ENCODE results near the gene SPOCK3. TPM values are rescaled to one million over a fixed set of nuclear protein-coding genes. Genes with fewer than 3 reads are reported as not detected.

Gene SPOCK3
- total and polyA plus RNA-seq, 2 donors from 2014 or later, result 0.25 to 0.84 TPM

- Histone ChIP-seq H3K9ac (ENCODE audit: low read length in 3 of 3) (no peak overlapping the region), H3K36me3 (ENCODE audit: control insufficient read depth in 2 of 3, insufficient read depth in 3 of 3, low read length in 3 of 3) (no peaks in the 10 kb centered on the region), H3K4me1 (ENCODE audit: control insufficient read depth in 2 of 3, insufficient read depth in 2 of 3, low read depth in 1 of 3, low read length in 3 of 3) (no peaks in the 10 kb centered on the region), H3K27me3 (ENCODE audit: control insufficient read depth, insufficient read depth, low read length) (no peaks in the 10 kb centered on the region), H3K4me3 (ENCODE audit: low read length in 3 of 3) (no peak overlapping the region), H3K27ac (ENCODE audit: low read depth in 2 of 2, low read length in 2 of 2) (no peak overlapping the region), H3K9me3 (ENCODE audit: control insufficient read depth in 2 of 3, insufficient read depth in 1 of 3, low read length in 3 of 3) (no peaks in the 10 kb centered on the region)
- DNase-seq (no peak), FAIRE-seq (no peak)
- intact Hi-C loops (cut with DNase I), result no loop called here
- no peak for TF ChIP-seq CTCF (IDR thresholded peaks at IDR 0.05; ENCODE audit: borderline replicate concordance, extremely low read depth, insufficient read depth)
Observed at GRCh38 chr4:166734797-166735196, 499.5 kb downstream of the SPOCK3 start.

DNA sequence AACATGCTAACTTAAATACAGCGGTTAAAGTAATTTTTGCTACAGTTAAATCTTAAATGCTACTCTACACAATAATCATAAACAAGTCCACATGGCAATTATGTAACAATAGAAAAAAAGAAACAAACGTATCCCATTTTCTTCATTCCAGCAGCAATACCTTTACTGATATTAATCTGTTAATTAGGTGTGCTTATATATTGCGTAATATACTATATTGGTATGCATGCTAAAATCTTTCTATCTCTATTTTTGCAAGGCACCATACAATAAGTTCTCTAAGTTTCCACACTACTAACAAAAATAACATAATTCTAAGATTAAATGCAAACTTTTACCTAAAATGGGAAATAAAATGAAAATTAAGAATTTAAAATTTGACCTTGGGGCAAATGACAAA is 500.6 kb downstream of the SPOCK3 start:
- Histone ChIP-seq H3K4me3 (ENCODE audit: low read length in 3 of 3) (no peak overlapping the region), H3K4me1 (ENCODE audit: control insufficient read depth in 2 of 3, insufficient read depth in 2 of 3, low read depth in 1 of 3, low read length in 3 of 3) (no peaks in the 10 kb centered on the region), H3K9ac (ENCODE audit: low read length in 3 of 3) (no peak overlapping the region), H3K36me3 (ENCODE audit: control insufficient read depth in 2 of 3, insufficient read depth in 3 of 3, low read length in 3 of 3) (no peaks in the 10 kb centered on the region), H3K27me3 (ENCODE audit: control insufficient read depth, insufficient read depth, low read length) (no peaks in the 10 kb centered on the region), H3K9me3 (ENCODE audit: control insufficient read depth in 2 of 3, insufficient read depth in 1 of 3, low read length in 3 of 3) (no peaks in the 10 kb centered on the region), H3K27ac (ENCODE audit: low read depth in 2 of 2, low read length in 2 of 2) (no peak overlapping the region)
- no peak for DNase-seq
- FAIRE-seq, result no peak
- no peak for TF ChIP-seq CTCF (IDR thresholded peaks at IDR 0.05; ENCODE audit: borderline replicate concordance, extremely low read depth, insufficient read depth)
- intact Hi-C loops (cut with DNase I), result no loop called here

- Histone ChIP-seq H3K27me3 (ENCODE audit: control insufficient read depth, insufficient read depth, low read length) (no peaks in the 10 kb centered on the region), H3K4me3 (ENCODE audit: low read length in 3 of 3) (no peak overlapping the region), H3K36me3 (ENCODE audit: control insufficient read depth in 2 of 3, insufficient read depth in 3 of 3, low read length in 3 of 3) (no peaks in the 10 kb centered on the region), H3K4me1 (ENCODE audit: control insufficient read depth in 2 of 3, insufficient read depth in 2 of 3, low read depth in 1 of 3, low read length in 3 of 3) (no peaks in the 10 kb centered on the region), H3K9me3 (ENCODE audit: control insufficient read depth in 2 of 3, insufficient read depth in 1 of 3, low read length in 3 of 3) (no peaks in the 10 kb centered on the region), H3K27ac (ENCODE audit: low read depth in 2 of 2, low read length in 2 of 2) (no peak overlapping the region), H3K9ac (ENCODE audit: low read length in 3 of 3) (no peak overlapping the region)
- intact Hi-C loops (cut with DNase I), result no loop called here
- FAIRE-seq, result no peak
- DNase-seq, result no peak
- TF ChIP-seq CTCF (IDR thresholded peaks at IDR 0.05; ENCODE audit: borderline replicate concordance, extremely low read depth, insufficient read depth), result no peak
Observed at GRCh38 chr4:166726832-166727231, 507.5 kb downstream of the SPOCK3 start.

DNA sequence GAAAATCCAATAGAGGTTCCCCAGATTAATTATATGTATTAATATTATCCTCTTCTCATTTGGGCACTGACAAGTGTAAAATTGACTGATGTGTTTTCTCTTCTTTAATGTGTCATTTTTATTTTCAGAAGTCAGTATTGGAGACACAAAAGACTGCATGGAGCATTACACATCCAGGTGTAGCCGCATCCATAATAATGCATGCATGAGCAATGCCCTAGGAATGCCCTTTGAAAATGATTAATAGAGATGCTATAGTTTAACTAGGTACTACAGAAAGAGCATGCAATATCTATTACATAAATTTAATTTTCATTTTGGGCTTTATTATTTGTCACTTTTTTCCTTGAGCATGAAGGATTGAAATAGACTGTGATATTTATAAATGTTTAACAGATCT is 509.9 kb downstream of the SPOCK3 start:
- no peak for FAIRE-seq
- peak in 1 of 5 donors; percentile 2 for DNase-seq

More for the DNA sequence above, 509.9 kb downstream of the SPOCK3 start:
- no peaks in the 10 kb centered on the region for H3K4me1 ChIP-seq (ENCODE audit: control insufficient read depth in 2 of 3, insufficient read depth in 2 of 3, low read depth in 1 of 3, low read length in 3 of 3)
- intact Hi-C loops (cut with DNase I), result no loop called here
- no peaks in the 10 kb centered on the region for H3K27me3 ChIP-seq (ENCODE audit: control insufficient read depth, insufficient read depth, low read length)
- no peak overlapping the region for H3K9ac ChIP-seq (ENCODE audit: low read length in 3 of 3)
- no peaks in the 10 kb centered on the region for H3K9me3 ChIP-seq (ENCODE audit: control insufficient read depth in 2 of 3, insufficient read depth in 1 of 3, low read length in 3 of 3)
- H3K4me3 ChIP-seq (ENCODE audit: low read length in 3 of 3), result no peak overlapping the region
- H3K36me3 ChIP-seq (ENCODE audit: control insufficient read depth in 2 of 3, insufficient read depth in 3 of 3, low read length in 3 of 3), result no peaks in the 10 kb centered on the region
- TF ChIP-seq CTCF (IDR thresholded peaks at IDR 0.05; ENCODE audit: borderline replicate concordance, extremely low read depth, insufficient read depth), result no peak
- no peak overlapping the region for H3K27ac ChIP-seq (ENCODE audit: low read depth in 2 of 2, low read length in 2 of 2)

Measured in kidney (tissue), 14 donors.